Stomach (tissue), 9 donors: Measurements from ENCODE around the gene RTN4R. TPM values are rescaled to one million over a fixed set of nuclear protein-coding genes. Genes with fewer than 3 reads are reported as not detected.

ENCODE experiments used
- DNase-seq, 2 donors: peaks; one replicate each; pipeline versions ENCODE4 v3.0.0 to v3.0.0-alpha.2; 2013 to 2019
- H3K27ac ChIP-seq, 5 donors: fragments of 200-600 bp in 4 of 5; sonication (generic) in 4 of 5; one replicate each; pipeline ENCODE4 v1.5.1; 2013 to 2019; ENCODE audit warnings: mild to moderate bottlenecking in 1 of 5, moderate library complexity in 1 of 5
- H3K27me3 ChIP-seq, 3 donors: fragments of 200-600 bp; sonication (generic); one replicate each; pipeline ENCODE4 v1.5.1; 2017 to 2019; ENCODE audit warnings: mixed run types in 1 of 3
- H3K36me3 ChIP-seq, 4 donors: fragments of 200-600 bp; sonication (generic); 1 replicate in 3 of 4; 2 replicates in 1 of 4; pipeline ENCODE4 v1.5.1; 2016 to 2019
- H3K4me1 ChIP-seq, 4 donors: fragments of 200-600 bp; sonication (generic); one replicate each; pipeline ENCODE4 v1.5.1; 2016 to 2019
- H3K4me3 ChIP-seq, 4 donors: fragments of 200-600 bp; sonication (generic) in 3 of 4; one replicate each; pipeline ENCODE4 v1.5.1; 2016 to 2019; ENCODE audit warnings: mild to moderate bottlenecking in 1 of 4
- H3K9me3 ChIP-seq, 4 donors: fragments of 200-600 bp; sonication (generic); one replicate each; pipeline ENCODE4 v1.5.1; 2016 to 2019
- CTCF ChIP-seq, 7 experiments: fragments of 450-650 bp in 4 of 7; fragments of 200-600 bp in 3 of 7; sonication (generic) in 3 of 7; IDR thresholded peaks; one replicate each; pipeline ENCODE4 v1.5.1; 2016 to 2019; ENCODE audit warnings: antibody characterized with exemption in 7 of 7, control low read depth in 2 of 7, mild to moderate bottlenecking in 1 of 7
- EP300 ChIP-seq: sonication (generic); formaldehyde crosslinking; IDR thresholded peaks from one replicate; pipeline ENCODE4 v1.6.1; 2017; ENCODE audit warnings: antibody characterized with exemption
- POLR2A ChIP-seq, 4 donors: fragments of 450-650 bp; IDR thresholded peaks; one replicate each; pipeline ENCODE4 v1.6.1; 2016; ENCODE audit warnings: antibody characterized with exemption in 4 of 4, control low read depth in 2 of 4, mild to moderate bottlenecking in 1 of 4, moderate library complexity in 1 of 4
- POLR2AphosphoS5 ChIP-seq, 3 donors: sonication (generic); formaldehyde crosslinking; IDR thresholded peaks; one replicate each; pipeline ENCODE4 v1.6.1; 2016; ENCODE audit warnings: antibody characterized with exemption in 3 of 3
- WGBS, 5 donors: extraction: QIAGEN DNeasy Blood & Tissue Kit in 3 of 5; methylation state at CpG; one replicate each; pipeline versions ENCODE4 v1.1.5 to v1.1.7; 2013 to 2018; 5-methylcytosine and 5-hydroxymethylcytosine counted together
- intact Hi-C: fragments of 100-400 bp; cut with DNase I; formaldehyde crosslinking; loops from one replicate; pipeline ENCODE4 v1.15.1; 2023; ENCODE audit warnings: low total_unique reads
- polyA plus RNA-seq, 3 donors: library from polyadenylated mRNA; stranded (reverse); fragments of 200-250 nt; gene quantifications; one replicate each; pipeline ENCODE4 v1.2.3, GENCODE V29; 2013
- total RNA-seq, 5 donors: library from RNA; depleted of rRNA; stranded (reverse); fragments of >200 nt; gene quantifications; one replicate each; pipeline versions ENCODE4 v1.1.0 to v1.2.3, GENCODE V29; 2014 to 2016
- donor health status: healthy with polysubstance abuse.
- donor health status: Bipolar disorder and iron deficiency.
- donor health status: healthy.

Gene RTN4R
- total and polyA plus RNA-seq, 8 donors = 0.92 to 2.2 (median 1.7) TPM; not detected in 3

- H3K27me3 ChIP-seq = no peaks in the 10 kb centered on the region
- no peak for DNase-seq
- H3K27ac ChIP-seq = no peak overlapping the region
- intact Hi-C loops = no loop called here
- TF ChIP-seq CTCF (IDR thresholded peaks at IDR 0.05) (no peak), POLR2AphosphoS5 (IDR thresholded peaks at IDR 0.05) (no peak), POLR2A (IDR thresholded peaks at IDR 0.05) (no peak), EP300 (no peak)
- H3K36me3 ChIP-seq = no peaks in the 10 kb centered on the region
- H3K4me1 ChIP-seq = peaks cover 16 to 42% (median 36%) of the 10 kb centered on the region in 4 donors
- no peak overlapping the region for H3K4me3 ChIP-seq
- no peaks in the 10 kb centered on the region for H3K9me3 ChIP-seq
- 80 to 85% (median 82%) methylated on average over 20 to 33 of the region's 33 CpGs for whole genome bisulfite sequencing, 5 donors
These were observed 54.0 kb downstream of the RTN4R start for GRCh38 chr22:20213833-20214708.

GRCh38 chr22:20212754-20213699, 55.1 kb downstream of the RTN4R start:
- H3K4me1 ChIP-seq = peaks cover 23 to 52% (median 46%) of the 10 kb centered on the region in 4 donors

GRCh38 chr22:20211997-20212753, 55.9 kb downstream of the RTN4R start:
- H3K4me1 ChIP-seq = peaks cover 31 to 57% (median 52%) of the 10 kb centered on the region in 4 donors
- intact Hi-C loops = no loop called here
- WGBS, 5 donors = 32 to 51% (median 39%) methylated on average over 20 to 26 of the region's 26 CpGs
- peak; percentile 86 to 89 for DNase-seq
- TF ChIP-seq POLR2AphosphoS5 (IDR thresholded peaks at IDR 0.05) (peak; percentile 23 to 70 (median 40)), EP300 (no peak)
- no peaks in the 10 kb centered on the region for H3K36me3 ChIP-seq
- H3K4me3 ChIP-seq = peak overlapping the region; percentile 1 to 22 (median 14)
- peak overlapping the region in 4 of 5 donors; percentile 1 to 61 (median 40) for H3K27ac ChIP-seq
- no peaks in the 10 kb centered on the region for H3K27me3 ChIP-seq
- no peaks in the 10 kb centered on the region for H3K9me3 ChIP-seq

More at GRCh38 chr22:20212754-20213699, 55.1 kb downstream of the RTN4R start:
- Histone ChIP-seq H3K27ac (no peak overlapping the region), H3K9me3 (no peaks in the 10 kb centered on the region), H3K4me3 (no peak overlapping the region), H3K27me3 (no peaks in the 10 kb centered on the region), H3K36me3 (no peaks in the 10 kb centered on the region)
- no peak for DNase-seq
- WGBS, 5 donors = 70 to 79% (median 71%) methylated on average over 17 to 27 of the region's 27 CpGs
- TF ChIP-seq EP300 (no peak), POLR2AphosphoS5 (IDR thresholded peaks at IDR 0.05) (no peak), CTCF (IDR thresholded peaks at IDR 0.05) (no peak), POLR2A (IDR thresholded peaks at IDR 0.05) (no peak)
- intact Hi-C loops = no loop called here

GRCh38 chr22:20211409-20211996, 56.6 kb downstream of the RTN4R start:
- Histone ChIP-seq H3K4me1 (peaks cover 38 to 60% (median 56%) of the 10 kb centered on the region in 4 donors), H3K36me3 (no peaks in the 10 kb centered on the region), H3K27ac (peak overlapping the region in 4 of 5 donors; percentile 1 to 61 (median 40)), H3K27me3 (no peaks in the 10 kb centered on the region), H3K9me3 (no peaks in the 10 kb centered on the region), H3K4me3 (peak overlapping the region; percentile 1 to 22 (median 14))
- 40 to 84% (median 82%) methylated on average over 3 to 10 of the region's 10 CpGs; no CpG with 5 or more reads in 1 of the 5 donors for WGBS, 5 donors
- intact Hi-C loops = no loop called here
- no peak for DNase-seq
- TF ChIP-seq POLR2AphosphoS5 (IDR thresholded peaks at IDR 0.05) (no peak), EP300 (no peak), CTCF (IDR thresholded peaks at IDR 0.05) (no peak), POLR2A (IDR thresholded peaks at IDR 0.05) (no peak)
